SK-N-SH treated with all-trans-retinoic acid at 6 μM for 48 hours (cell line): Measurements from ENCODE around the gene CLTC.

Experiments used
- ATAC-seq: fragments of 200-7000 bp; cut with Tn5 transposase; 3 replicates; pipeline ENCODE4 v1.9.1; 2020; ENCODE audit warnings: mild to moderate bottlenecking, moderate library complexity
- ARNTL ChIP-seq: fragments of 450-650 bp; formaldehyde crosslinking; IDR thresholded peaks from 2 replicates; pipeline ENCODE4 v1.5.0; 2020; ENCODE audit warnings: low read depth, mild to moderate bottlenecking, moderate library complexity, borderline replicate concordance
- CREB5 ChIP-seq: fragments of 250-450 bp; sonication (Bioruptor Pico); IDR thresholded peaks from 2 replicates; pipeline ENCODE4 v1.5.1; 2020; ENCODE audit warnings: low read depth, mild to moderate bottlenecking, moderate library complexity
- CSDC2 ChIP-seq: fragments of 250-450 bp; sonication (Bioruptor Pico); IDR thresholded peaks from 2 replicates; pipeline ENCODE4 v1.5.0; 2020; ENCODE audit warnings: mild to moderate bottlenecking, moderate library complexity
- CSRNP3 ChIP-seq: fragments of 250-450 bp; sonication (Bioruptor Pico); IDR thresholded peaks from 2 replicates; pipeline ENCODE4 v1.5.1; 2021; ENCODE audit warnings: mild to moderate bottlenecking, moderate library complexity
- ESRRG ChIP-seq: fragments of 250-450 bp; sonication (Bioruptor Pico); IDR thresholded peaks from 2 replicates; pipeline ENCODE4 v1.6.1; 2021; ENCODE audit warnings: mild to moderate bottlenecking
- GLIS3 ChIP-seq: fragments of 250-450 bp; sonication (Bioruptor Pico); IDR thresholded peaks from 2 replicates; pipeline ENCODE4 v1.5.0; 2020; ENCODE audit warnings: mild to moderate bottlenecking, moderate library complexity
- OSR1 ChIP-seq: fragments of 250-450 bp; sonication (Bioruptor Pico); IDR thresholded peaks from 2 replicates; pipeline ENCODE4 v1.8.0; 2022; ENCODE audit warnings: moderate library complexity, mild to moderate bottlenecking, inconsistent platforms
- PATZ1 ChIP-seq: fragments of 250-450 bp; sonication (Bioruptor Pico); IDR thresholded peaks from 2 replicates; pipeline ENCODE4 v1.8.0; 2020; ENCODE audit warnings: mild to moderate bottlenecking, moderate library complexity, borderline replicate concordance
- POU6F1 ChIP-seq: fragments of 250-450 bp; sonication (Bioruptor Pico); IDR thresholded peaks from 2 replicates; pipeline ENCODE4 v1.8.0; 2021; ENCODE audit warnings: low read depth, mild to moderate bottlenecking, moderate library complexity, borderline replicate concordance
- PPARA ChIP-seq: fragments of 250-450 bp; sonication (Bioruptor Pico); IDR thresholded peaks from 2 replicates; pipeline ENCODE4 v1.5.0; 2020; ENCODE audit warnings: mild to moderate bottlenecking, borderline replicate concordance
- SNAI2 ChIP-seq: fragments of 250-450 bp; sonication (Bioruptor Pico); IDR thresholded peaks from 2 replicates; pipeline ENCODE4 v1.5.0; 2020; ENCODE audit warnings: mild to moderate bottlenecking, moderate library complexity
- TCF4 ChIP-seq: fragments of 250-450 bp; sonication (Bioruptor Pico); IDR thresholded peaks from 2 replicates; pipeline ENCODE4 v1.8.0; 2021; ENCODE audit warnings: mild to moderate bottlenecking, moderate library complexity, borderline replicate concordance
- TOX ChIP-seq: fragments of 250-450 bp; sonication (Bioruptor Pico); IDR thresholded peaks from 2 replicates; pipeline ENCODE4 v1.8.0; 2021; ENCODE audit warnings: mild to moderate bottlenecking, moderate library complexity, borderline replicate concordance
- TSHZ2 ChIP-seq: fragments of 250-450 bp; sonication (Bioruptor Pico); IDR thresholded peaks from 2 replicates; pipeline ENCODE4 v1.5.0; 2020; ENCODE audit warnings: mild to moderate bottlenecking, moderate library complexity
- ZC3H10 ChIP-seq: fragments of 250-450 bp; sonication (Bioruptor Pico); IDR thresholded peaks from 2 replicates; pipeline ENCODE4 v1.5.1; 2021; ENCODE audit warnings: mild to moderate bottlenecking, moderate library complexity
- ZFP3 ChIP-seq: fragments of 250-450 bp; sonication (Bioruptor Pico); IDR thresholded peaks from 2 replicates; pipeline ENCODE4 v1.5.0; 2020; ENCODE audit warnings: mild to moderate bottlenecking, moderate library complexity
- ZNF70 ChIP-seq: fragments of 450-650 bp; formaldehyde crosslinking; IDR thresholded peaks from 2 replicates; pipeline ENCODE4 v1.5.0; 2020; ENCODE audit warnings: mild to moderate bottlenecking, moderate library complexity
- ZNF8 ChIP-seq: fragments of 450-650 bp; formaldehyde crosslinking; IDR thresholded peaks from 2 replicates; pipeline ENCODE4 v1.5.0; 2020; ENCODE audit warnings: mild to moderate bottlenecking, moderate library complexity

CLTC gene

GRCh38 chr17:59727817-59728533, 108.3 kb downstream of the CLTC start:
- TF ChIP-seq CSRNP3 (CRISPR knock-in tag) (no peak), POU6F1 (CRISPR knock-in tag) (no peak), ZC3H10 (CRISPR knock-in tag) (no peak), ARNTL (CRISPR knock-in tag) (no peak), CREB5 (no peak), PATZ1 (CRISPR knock-in tag) (no peak), ZNF70 (no peak), TSHZ2 (CRISPR knock-in tag) (no peak), TCF4 (CRISPR knock-in tag) (no peak), ZFP3 (CRISPR knock-in tag) (no peak), TOX (CRISPR knock-in tag) (no peak), OSR1 (CRISPR knock-in tag) (no peak), ESRRG (CRISPR knock-in tag) (no peak), ZNF8 (CRISPR knock-in tag) (no peak)
- TF ChIP-seq, all 23 proteins: peak for 0
- no peak for ATAC-seq

- ATAC-seq, result no peak
- TF ChIP-seq OSR1 (CRISPR knock-in tag), result no peak
- no peak for TF ChIP-seq GLIS3 (CRISPR knock-in tag)
- no peak for TF ChIP-seq TCF4 (CRISPR knock-in tag)
- no peak for TF ChIP-seq TOX (CRISPR knock-in tag)
- no peak for TF ChIP-seq POU6F1 (CRISPR knock-in tag)
- TF ChIP-seq ESRRG (CRISPR knock-in tag), result no peak
- no peak for TF ChIP-seq ZNF8 (CRISPR knock-in tag)
These were observed 110.7 kb downstream of the CLTC start for GRCh38 chr17:59730268-59730834.

- ATAC-seq, result no peak
- TF ChIP-seq TOX (CRISPR knock-in tag) (no peak), ZNF70 (no peak), SNAI2 (CRISPR knock-in tag) (no peak), GLIS3 (CRISPR knock-in tag) (no peak), TCF4 (CRISPR knock-in tag) (no peak), OSR1 (CRISPR knock-in tag) (no peak), ZFP3 (CRISPR knock-in tag) (no peak), PPARA (no peak), PATZ1 (CRISPR knock-in tag) (no peak), CREB5 (no peak), CSDC2 (CRISPR knock-in tag) (no peak)
These were observed 114.0 kb downstream of the CLTC start for GRCh38 chr17:59733697-59734096.
